ENCODE results near the gene KDM4C.

Gene KDM4C

DNA sequence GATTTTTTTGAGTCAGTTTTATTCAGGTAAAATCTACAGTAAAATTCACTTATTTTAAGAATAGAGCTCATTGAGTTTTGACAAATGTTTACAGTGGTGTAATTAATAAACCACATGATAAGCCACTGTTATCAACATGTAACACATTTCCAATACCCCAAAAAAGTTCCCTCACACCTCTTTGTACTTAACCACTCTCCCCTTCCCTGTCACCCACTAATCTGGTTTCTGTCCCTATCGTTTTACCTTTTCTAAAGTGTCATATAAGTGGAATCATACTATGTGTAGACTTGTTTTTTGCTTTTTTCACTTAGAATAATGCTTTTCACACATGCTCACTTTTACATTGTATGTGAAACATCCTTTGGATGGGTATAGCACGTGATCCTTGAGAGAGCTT is 127.2 kb downstream of the KDM4C start:
- Histone ChIP-seq H3K9ac (ENCODE audit: low read length) (no peak overlapping the region), H3K27ac (ENCODE audit: low read depth, low read length, poor library complexity, severe bottlenecking) (no peak overlapping the region), H3K9me3 (ENCODE audit: low read length) (no peaks in the 10 kb centered on the region), H3K36me3 (ENCODE audit: insufficient read depth, low read length) (peaks cover 4% of the 10 kb centered on the region; the same call in 1 of the 2 replicates), H3K9me2 (ENCODE audit: low read depth, low read length) (no peaks in the 10 kb centered on the region), H3K4me1 (ENCODE audit: insufficient read depth, low read length, severe bottlenecking) (peaks cover 8% of the 10 kb centered on the region), H3K79me2 (ENCODE audit: insufficient read depth, low read length) (no peaks in the 10 kb centered on the region), H2AFZ (ENCODE audit: low read length) (no peak overlapping the region), H3K4me2 (ENCODE audit: low read length) (no peak overlapping the region), H3K27me3 (ENCODE audit: insufficient read depth, low read length) (no peaks in the 10 kb centered on the region), H3F3A (ENCODE audit: insufficient read depth, low read length) (no peaks in the 10 kb centered on the region), H4K20me1 (ENCODE audit: insufficient read depth, low read length) (no peaks in the 10 kb centered on the region), H3K4me3 (ENCODE audit: low read depth, low read length, poor library complexity, severe bottlenecking) (no peak overlapping the region)
- TF ChIP-seq, protein P1, sequence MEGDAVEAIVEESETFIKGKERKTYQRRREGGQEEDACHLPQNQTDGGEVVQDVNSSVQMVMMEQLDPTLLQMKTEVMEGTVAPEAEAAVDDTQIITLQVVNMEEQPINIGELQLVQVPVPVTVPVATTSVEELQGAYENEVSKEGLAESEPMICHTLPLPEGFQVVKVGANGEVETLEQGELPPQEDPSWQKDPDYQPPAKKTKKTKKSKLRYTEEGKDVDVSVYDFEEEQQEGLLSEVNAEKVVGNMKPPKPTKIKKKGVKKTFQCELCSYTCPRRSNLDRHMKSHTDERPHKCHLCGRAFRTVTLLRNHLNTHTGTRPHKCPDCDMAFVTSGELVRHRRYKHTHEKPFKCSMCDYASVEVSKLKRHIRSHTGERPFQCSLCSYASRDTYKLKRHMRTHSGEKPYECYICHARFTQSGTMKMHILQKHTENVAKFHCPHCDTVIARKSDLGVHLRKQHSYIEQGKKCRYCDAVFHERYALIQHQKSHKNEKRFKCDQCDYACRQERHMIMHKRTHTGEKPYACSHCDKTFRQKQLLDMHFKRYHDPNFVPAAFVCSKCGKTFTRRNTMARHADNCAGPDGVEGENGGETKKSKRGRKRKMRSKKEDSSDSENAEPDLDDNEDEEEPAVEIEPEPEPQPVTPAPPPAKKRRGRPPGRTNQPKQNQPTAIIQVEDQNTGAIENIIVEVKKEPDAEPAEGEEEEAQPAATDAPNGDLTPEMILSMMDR (IDR thresholded peaks at IDR 0.05; ENCODE audit: low read length), result no peak
- TF ChIP-seq EZH2 (IDR thresholded peaks at IDR 0.05; ENCODE audit: borderline replicate concordance, low read length), result no peak

DNA sequence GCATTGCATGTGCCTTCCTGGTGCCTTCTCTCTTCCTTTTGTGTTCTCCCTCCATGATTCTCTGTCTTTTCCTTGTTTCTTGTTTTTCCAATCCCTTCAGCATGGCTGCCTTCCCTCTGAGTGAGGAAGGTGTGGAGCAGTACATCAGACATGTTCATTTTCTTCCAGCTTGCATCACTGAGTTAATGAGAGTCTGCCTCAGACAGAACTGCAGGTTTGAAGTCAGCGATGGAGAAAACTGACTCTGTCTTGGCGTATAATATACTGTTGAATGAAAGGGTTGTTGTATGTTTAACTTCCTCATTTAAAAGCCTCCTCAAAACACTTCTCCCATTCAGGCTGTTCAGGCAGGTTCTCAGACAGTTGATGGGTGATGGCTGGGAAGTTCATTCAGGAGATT is 129.3 kb downstream of the KDM4C start:
- no peak overlapping the region for H3K4me2 ChIP-seq (ENCODE audit: low read length)
- no peak for TF ChIP-seq EZH2 (IDR thresholded peaks at IDR 0.05; ENCODE audit: borderline replicate concordance, low read length)
- TF ChIP-seq, protein P1 (IDR thresholded peaks at IDR 0.05; ENCODE audit: low read length), result no peak
- no peaks in the 10 kb centered on the region for H3F3A ChIP-seq (ENCODE audit: insufficient read depth, low read length)
- peaks cover 15% of the 10 kb centered on the region; the same call in 1 of the 2 replicates for H3K36me3 ChIP-seq (ENCODE audit: insufficient read depth, low read length)
- H3K27me3 ChIP-seq (ENCODE audit: insufficient read depth, low read length), result no peaks in the 10 kb centered on the region
- H4K20me1 ChIP-seq (ENCODE audit: insufficient read depth, low read length), result no peaks in the 10 kb centered on the region
- H3K79me2 ChIP-seq (ENCODE audit: insufficient read depth, low read length), result no peaks in the 10 kb centered on the region
- no peak overlapping the region for H2AFZ ChIP-seq (ENCODE audit: low read length)
- H3K4me3 ChIP-seq (ENCODE audit: low read depth, low read length, poor library complexity, severe bottlenecking), result no peak overlapping the region
- H3K9ac ChIP-seq (ENCODE audit: low read length), result no peak overlapping the region
- no peaks in the 10 kb centered on the region for H3K9me2 ChIP-seq (ENCODE audit: low read depth, low read length)
- no peaks in the 10 kb centered on the region for H3K9me3 ChIP-seq (ENCODE audit: low read length)
- H3K27ac ChIP-seq (ENCODE audit: low read depth, low read length, poor library complexity, severe bottlenecking), result no peak overlapping the region
- peaks cover 12% of the 10 kb centered on the region for H3K4me1 ChIP-seq (ENCODE audit: insufficient read depth, low read length, severe bottlenecking)

DNA sequence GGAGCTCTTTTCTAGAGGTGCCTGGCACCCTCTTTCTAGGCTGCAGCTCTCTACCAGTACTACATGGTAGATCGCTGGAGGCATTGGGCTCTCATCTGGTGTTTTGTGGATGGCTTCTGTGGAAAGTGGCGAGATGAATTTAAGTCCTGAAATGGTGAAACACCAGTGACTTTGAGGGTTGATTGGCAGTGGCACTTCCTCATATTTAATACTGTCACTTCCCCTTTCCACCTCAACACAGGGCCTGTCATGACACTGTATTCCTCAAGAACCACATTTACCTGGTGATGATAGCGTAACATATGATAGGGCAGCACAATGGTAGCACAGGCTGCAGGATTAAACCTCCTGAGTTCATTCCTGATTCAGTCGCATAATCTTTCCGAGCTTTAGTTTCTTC is 132.1 kb downstream of the KDM4C start:
- Histone ChIP-seq H3K27me3 (ENCODE audit: insufficient read depth, low read length) (no peaks in the 10 kb centered on the region), H3K9me2 (ENCODE audit: low read depth, low read length) (no peaks in the 10 kb centered on the region), H3K9ac (ENCODE audit: low read length) (no peak overlapping the region), H2AFZ (ENCODE audit: low read length) (no peak overlapping the region), H3K4me2 (ENCODE audit: low read length) (no peak overlapping the region; the same call in 1 of the 2 replicates), H3K9me3 (ENCODE audit: low read length) (no peaks in the 10 kb centered on the region), H4K20me1 (ENCODE audit: insufficient read depth, low read length) (no peaks in the 10 kb centered on the region), H3K4me1 (ENCODE audit: insufficient read depth, low read length, severe bottlenecking) (peaks cover 12% of the 10 kb centered on the region), H3K36me3 (ENCODE audit: insufficient read depth, low read length) (peaks cover 33% of the 10 kb centered on the region), H3K79me2 (ENCODE audit: insufficient read depth, low read length) (no peaks in the 10 kb centered on the region), H3K27ac (ENCODE audit: low read depth, low read length, poor library complexity, severe bottlenecking) (no peak overlapping the region), H3F3A (ENCODE audit: insufficient read depth, low read length) (no peaks in the 10 kb centered on the region), H3K4me3 (ENCODE audit: low read depth, low read length, poor library complexity, severe bottlenecking) (no peak overlapping the region)
- no peak for TF ChIP-seq EZH2 (IDR thresholded peaks at IDR 0.05; ENCODE audit: borderline replicate concordance, low read length)
- TF ChIP-seq, protein P1 (IDR thresholded peaks at IDR 0.05; ENCODE audit: low read length), result no peak
